HepG2 (cell line): Measurements from ENCODE around the gene DUSP9. TPM values are rescaled to one million over a fixed set of nuclear protein-coding genes. Genes with fewer than 3 reads are reported as not detected.

ENCODE experiments used
- GABPB1 ChIP-seq: IDR thresholded peaks from 2 replicates; pipeline ENCODE4 v1.6.1; 2016; ENCODE audit warnings: mild to moderate bottlenecking, missing genetic modification reagents, moderate library complexity, missing compliant biosample characterization
- KAT7 ChIP-seq: IDR thresholded peaks from 2 replicates; pipeline ENCODE4 v1.6.1; 2018; ENCODE audit warnings: borderline replicate concordance, missing compliant biosample characterization
- PHF8 ChIP-seq: sonication (generic); formaldehyde crosslinking; IDR thresholded peaks from 2 replicates; pipeline ENCODE4 v1.5.0; 2020; ENCODE audit warnings: missing genetic modification reagents
- RARG ChIP-seq: sonication (generic); formaldehyde crosslinking; IDR thresholded peaks from 2 replicates; pipeline ENCODE4 v1.4.0; 2020; ENCODE audit warnings: low read depth, mild to moderate bottlenecking, missing genetic modification reagents
- RBFOX2 ChIP-seq: fragments of 200-400 bp; formaldehyde crosslinking; IDR thresholded peaks from 2 replicates; pipeline ENCODE4 v1.6.1; 2017; ENCODE audit warnings: low read depth, mild to moderate bottlenecking, low read length
- RFXANK ChIP-seq: IDR thresholded peaks from 2 replicates; pipeline ENCODE4 v1.6.1; 2016
- SAP130 ChIP-seq: IDR thresholded peaks from 2 replicates; pipeline ENCODE4 v1.6.1; 2016; ENCODE audit warnings: low read depth
- TEAD2 ChIP-seq: sonication (generic); formaldehyde crosslinking; IDR thresholded peaks from 2 replicates; pipeline ENCODE4 v1.9.0; 2021; ENCODE audit warnings: missing genetic modification reagents
- ZFX ChIP-seq: sonication (generic); formaldehyde crosslinking; IDR thresholded peaks from 2 replicates; pipeline ENCODE4 v1.4.0; 2020; ENCODE audit warnings: mild to moderate bottlenecking, low read depth, missing genetic modification reagents, moderate library complexity
- ZFYVE20 ChIP-seq: sonication (generic); formaldehyde crosslinking; IDR thresholded peaks from 2 replicates; pipeline ENCODE4 v1.8.0; 2023; ENCODE audit warnings: low read depth, mild to moderate bottlenecking, moderate library complexity, missing genetic modification reagents, borderline replicate concordance
- ZNF124 ChIP-seq: sonication (generic); formaldehyde crosslinking; IDR thresholded peaks from 2 replicates; pipeline ENCODE4 v1.4.0; 2020; ENCODE audit warnings: missing genetic modification reagents
- ZNF777 ChIP-seq: sonication (generic); formaldehyde crosslinking; IDR thresholded peaks from 2 replicates; pipeline ENCODE4 v1.4.0; 2020; ENCODE audit warnings: missing genetic modification reagents
- polyA plus RNA-seq, 8 experiments: library from polyadenylated mRNA; depleted of rRNA in 3 of 8; stranded (reverse) in 7 of 8; unstranded in 1 of 8; fragments of >200 nt; fragmentation: Illumina TruSeq in 4 of 8; extraction: Trizol in 4 of 8; gene quantifications; 2 replicates each; pipeline versions ENCODE4 v1.2.1 to v1.2.3, GENCODE V29; 2011 to 2016; ENCODE audit warnings: low read depth in 4 of 8, missing spikeins in 1 of 8, mixed read lengths in 1 of 8; ENCODE audit not compliant: insufficient read depth in 1 of 8
- total RNA-seq, 5 experiments: library from RNA; depleted of rRNA; stranded (reverse); fragments of >200 nt; fragmentation: Illumina TruSeq; extraction: Trizol; gene quantifications; 2 replicates each; pipeline ENCODE4 v1.2.3, GENCODE V29; 2016; ENCODE audit warnings: low read depth in 1 of 5
- TF ChIP-seq, protein P1 (sequence below): sonication (generic); formaldehyde crosslinking; IDR thresholded peaks from 2 replicates; pipeline ENCODE4 v1.8.0; 2022; ENCODE audit warnings: missing genetic modification reagents, mild to moderate bottlenecking, moderate library complexity, borderline replicate concordance
- TF ChIP-seq, protein P2 (sequence below): sonication (generic); formaldehyde crosslinking; IDR thresholded peaks from 2 replicates; pipeline ENCODE4 v1.8.0; 2022; ENCODE audit warnings: mild to moderate bottlenecking, missing genetic modification reagents; ENCODE audit not compliant: insufficient replicate concordance
- TF ChIP-seq, protein P3 (sequence below): IDR thresholded peaks from 2 replicates; pipeline ENCODE4 v1.4.0; 2020; ENCODE audit warnings: mild to moderate bottlenecking, missing genetic modification reagents
- TF ChIP-seq, protein P4 (sequence below): sonication (generic); formaldehyde crosslinking; IDR thresholded peaks from 2 replicates; pipeline ENCODE4 v1.4.0; 2020; ENCODE audit warnings: missing genetic modification reagents
- TF ChIP-seq, protein P5 (sequence below): sonication (generic); formaldehyde crosslinking; conservative IDR thresholded peaks from 2 replicates; pipeline ENCODE4 v1.8.0; 2022; ENCODE audit warnings: low read depth, missing genetic modification reagents

The DUSP9 gene
- total and polyA plus RNA-seq, 2 of the 13 experiments (the other 11 are each of a cell fraction or from before 2014, with no cell fraction given), result 235 to 435 TPM

DNA sequence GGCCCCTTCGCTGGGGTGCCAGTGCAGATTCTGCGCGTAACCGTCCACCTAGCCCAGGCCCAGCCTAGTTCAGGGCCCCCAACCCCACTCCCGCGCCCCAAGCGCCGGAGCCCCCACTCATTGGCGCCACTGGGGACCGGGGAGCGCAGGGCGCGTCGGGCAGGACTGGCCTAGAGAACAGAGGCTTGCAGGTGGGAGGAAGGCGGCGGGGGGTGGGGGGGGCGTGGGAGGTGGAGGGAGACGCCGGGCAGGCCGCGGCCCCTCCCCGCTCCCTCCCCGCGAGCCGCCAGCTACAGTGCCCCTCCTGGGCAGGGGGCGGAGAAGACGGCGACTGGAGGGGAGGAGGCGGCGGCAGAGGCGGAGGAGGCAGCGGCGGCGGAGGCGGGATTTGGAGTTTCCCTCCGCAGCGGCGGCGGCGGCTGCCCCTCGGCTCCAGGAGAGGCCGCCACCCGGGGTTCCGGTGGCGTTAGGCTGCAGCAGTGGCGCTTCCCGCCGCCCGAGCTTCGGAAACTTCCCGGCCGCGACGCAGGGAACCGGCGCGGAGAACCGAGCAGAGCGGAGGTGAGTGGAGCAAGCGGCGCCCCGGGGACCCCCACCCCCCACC lies 4.8 kb upstream of the DUSP9 start (continued):
- TF ChIP-seq, protein P1, sequence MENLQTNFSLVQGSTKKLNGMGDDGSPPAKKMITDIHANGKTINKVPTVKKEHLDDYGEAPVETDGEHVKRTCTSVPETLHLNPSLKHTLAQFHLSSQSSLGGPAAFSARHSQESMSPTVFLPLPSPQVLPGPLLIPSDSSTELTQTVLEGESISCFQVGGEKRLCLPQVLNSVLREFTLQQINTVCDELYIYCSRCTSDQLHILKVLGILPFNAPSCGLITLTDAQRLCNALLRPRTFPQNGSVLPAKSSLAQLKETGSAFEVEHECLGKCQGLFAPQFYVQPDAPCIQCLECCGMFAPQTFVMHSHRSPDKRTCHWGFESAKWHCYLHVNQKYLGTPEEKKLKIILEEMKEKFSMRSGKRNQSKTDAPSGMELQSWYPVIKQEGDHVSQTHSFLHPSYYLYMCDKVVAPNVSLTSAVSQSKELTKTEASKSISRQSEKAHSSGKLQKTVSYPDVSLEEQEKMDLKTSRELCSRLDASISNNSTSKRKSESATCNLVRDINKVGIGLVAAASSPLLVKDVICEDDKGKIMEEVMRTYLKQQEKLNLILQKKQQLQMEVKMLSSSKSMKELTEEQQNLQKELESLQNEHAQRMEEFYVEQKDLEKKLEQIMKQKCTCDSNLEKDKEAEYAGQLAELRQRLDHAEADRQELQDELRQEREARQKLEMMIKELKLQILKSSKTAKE (CRISPR knock-in tag), result peak; percentile 65
- TF ChIP-seq ZNF124 (CRISPR knock-in tag), result no peak
- TF ChIP-seq, protein P2, sequence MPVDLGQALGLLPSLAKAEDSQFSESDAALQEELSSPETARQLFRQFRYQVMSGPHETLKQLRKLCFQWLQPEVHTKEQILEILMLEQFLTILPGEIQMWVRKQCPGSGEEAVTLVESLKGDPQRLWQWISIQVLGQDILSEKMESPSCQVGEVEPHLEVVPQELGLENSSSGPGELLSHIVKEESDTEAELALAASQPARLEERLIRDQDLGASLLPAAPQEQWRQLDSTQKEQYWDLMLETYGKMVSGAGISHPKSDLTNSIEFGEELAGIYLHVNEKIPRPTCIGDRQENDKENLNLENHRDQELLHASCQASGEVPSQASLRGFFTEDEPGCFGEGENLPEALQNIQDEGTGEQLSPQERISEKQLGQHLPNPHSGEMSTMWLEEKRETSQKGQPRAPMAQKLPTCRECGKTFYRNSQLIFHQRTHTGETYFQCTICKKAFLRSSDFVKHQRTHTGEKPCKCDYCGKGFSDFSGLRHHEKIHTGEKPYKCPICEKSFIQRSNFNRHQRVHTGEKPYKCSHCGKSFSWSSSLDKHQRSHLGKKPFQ (CRISPR knock-in tag), result no peak
- TF ChIP-seq ZNF777 (CRISPR knock-in tag), result peak; percentile 49; the same call in 1 of the 2 replicates
- TF ChIP-seq GABPB1 (CRISPR knock-in tag), result peak; percentile 45; the same call in 1 of the 2 replicates
- TF ChIP-seq RBFOX2, result peak; percentile 59; the same call in 1 of the 2 replicates
- TF ChIP-seq, protein P3, sequence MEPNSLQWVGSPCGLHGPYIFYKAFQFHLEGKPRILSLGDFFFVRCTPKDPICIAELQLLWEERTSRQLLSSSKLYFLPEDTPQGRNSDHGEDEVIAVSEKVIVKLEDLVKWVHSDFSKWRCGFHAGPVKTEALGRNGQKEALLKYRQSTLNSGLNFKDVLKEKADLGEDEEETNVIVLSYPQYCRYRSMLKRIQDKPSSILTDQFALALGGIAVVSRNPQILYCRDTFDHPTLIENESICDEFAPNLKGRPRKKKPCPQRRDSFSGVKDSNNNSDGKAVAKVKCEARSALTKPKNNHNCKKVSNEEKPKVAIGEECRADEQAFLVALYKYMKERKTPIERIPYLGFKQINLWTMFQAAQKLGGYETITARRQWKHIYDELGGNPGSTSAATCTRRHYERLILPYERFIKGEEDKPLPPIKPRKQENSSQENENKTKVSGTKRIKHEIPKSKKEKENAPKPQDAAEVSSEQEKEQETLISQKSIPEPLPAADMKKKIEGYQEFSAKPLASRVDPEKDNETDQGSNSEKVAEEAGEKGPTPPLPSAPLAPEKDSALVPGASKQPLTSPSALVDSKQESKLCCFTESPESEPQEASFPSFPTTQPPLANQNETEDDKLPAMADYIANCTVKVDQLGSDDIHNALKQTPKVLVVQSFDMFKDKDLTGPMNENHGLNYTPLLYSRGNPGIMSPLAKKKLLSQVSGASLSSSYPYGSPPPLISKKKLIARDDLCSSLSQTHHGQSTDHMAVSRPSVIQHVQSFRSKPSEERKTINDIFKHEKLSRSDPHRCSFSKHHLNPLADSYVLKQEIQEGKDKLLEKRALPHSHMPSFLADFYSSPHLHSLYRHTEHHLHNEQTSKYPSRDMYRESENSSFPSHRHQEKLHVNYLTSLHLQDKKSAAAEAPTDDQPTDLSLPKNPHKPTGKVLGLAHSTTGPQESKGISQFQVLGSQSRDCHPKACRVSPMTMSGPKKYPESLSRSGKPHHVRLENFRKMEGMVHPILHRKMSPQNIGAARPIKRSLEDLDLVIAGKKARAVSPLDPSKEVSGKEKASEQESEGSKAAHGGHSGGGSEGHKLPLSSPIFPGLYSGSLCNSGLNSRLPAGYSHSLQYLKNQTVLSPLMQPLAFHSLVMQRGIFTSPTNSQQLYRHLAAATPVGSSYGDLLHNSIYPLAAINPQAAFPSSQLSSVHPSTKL (CRISPR knock-in tag), result peak; percentile 1; the same call in 1 of the 2 replicates
- TF ChIP-seq, protein P4, sequence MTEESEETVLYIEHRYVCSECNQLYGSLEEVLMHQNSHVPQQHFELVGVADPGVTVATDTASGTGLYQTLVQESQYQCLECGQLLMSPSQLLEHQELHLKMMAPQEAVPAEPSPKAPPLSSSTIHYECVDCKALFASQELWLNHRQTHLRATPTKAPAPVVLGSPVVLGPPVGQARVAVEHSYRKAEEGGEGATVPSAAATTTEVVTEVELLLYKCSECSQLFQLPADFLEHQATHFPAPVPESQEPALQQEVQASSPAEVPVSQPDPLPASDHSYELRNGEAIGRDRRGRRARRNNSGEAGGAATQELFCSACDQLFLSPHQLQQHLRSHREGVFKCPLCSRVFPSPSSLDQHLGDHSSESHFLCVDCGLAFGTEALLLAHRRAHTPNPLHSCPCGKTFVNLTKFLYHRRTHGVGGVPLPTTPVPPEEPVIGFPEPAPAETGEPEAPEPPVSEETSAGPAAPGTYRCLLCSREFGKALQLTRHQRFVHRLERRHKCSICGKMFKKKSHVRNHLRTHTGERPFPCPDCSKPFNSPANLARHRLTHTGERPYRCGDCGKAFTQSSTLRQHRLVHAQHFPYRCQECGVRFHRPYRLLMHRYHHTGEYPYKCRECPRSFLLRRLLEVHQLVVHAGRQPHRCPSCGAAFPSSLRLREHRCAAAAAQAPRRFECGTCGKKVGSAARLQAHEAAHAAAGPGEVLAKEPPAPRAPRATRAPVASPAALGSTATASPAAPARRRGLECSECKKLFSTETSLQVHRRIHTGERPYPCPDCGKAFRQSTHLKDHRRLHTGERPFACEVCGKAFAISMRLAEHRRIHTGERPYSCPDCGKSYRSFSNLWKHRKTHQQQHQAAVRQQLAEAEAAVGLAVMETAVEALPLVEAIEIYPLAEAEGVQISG (CRISPR knock-in tag), result 0 out of 2 replicates have a peak, but pooled peaks have one; percentile 16
- no peak for TF ChIP-seq RFXANK (CRISPR knock-in tag)
- TF ChIP-seq ZFX, result no peak; the same call in 1 of the 2 replicates
- TF ChIP-seq, protein P5, sequence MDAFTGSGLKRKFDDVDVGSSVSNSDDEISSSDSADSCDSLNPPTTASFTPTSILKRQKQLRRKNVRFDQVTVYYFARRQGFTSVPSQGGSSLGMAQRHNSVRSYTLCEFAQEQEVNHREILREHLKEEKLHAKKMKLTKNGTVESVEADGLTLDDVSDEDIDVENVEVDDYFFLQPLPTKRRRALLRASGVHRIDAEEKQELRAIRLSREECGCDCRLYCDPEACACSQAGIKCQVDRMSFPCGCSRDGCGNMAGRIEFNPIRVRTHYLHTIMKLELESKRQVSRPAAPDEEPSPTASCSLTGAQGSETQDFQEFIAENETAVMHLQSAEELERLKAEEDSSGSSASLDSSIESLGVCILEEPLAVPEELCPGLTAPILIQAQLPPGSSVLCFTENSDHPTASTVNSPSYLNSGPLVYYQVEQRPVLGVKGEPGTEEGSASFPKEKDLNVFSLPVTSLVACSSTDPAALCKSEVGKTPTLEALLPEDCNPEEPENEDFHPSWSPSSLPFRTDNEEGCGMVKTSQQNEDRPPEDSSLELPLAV, result no peak
- no peak for TF ChIP-seq TEAD2
- TF ChIP-seq KAT7 (CRISPR knock-in tag), result no peak
- no peak for TF ChIP-seq RARG (CRISPR knock-in tag)
- TF ChIP-seq ZFYVE20 (CRISPR knock-in tag), result no peak
- peak; percentile 34; the same call in 1 of the 2 replicates for TF ChIP-seq PHF8
- TF ChIP-seq SAP130 (CRISPR knock-in tag), result peak; percentile 39; the same call in 1 of the 2 replicates
